ENCODE results near the gene STAB2.

STAB2 gene

GRCh38 chr12:103586132-103586531 lies 941 bp upstream of the STAB2 start:
- no peak for TF ChIP-seq CTCF (IDR thresholded peaks at IDR 0.05; ENCODE audit: extremely low read depth, missing control alignments)
- no peak for DNase-seq (ENCODE audit: low spot score)

- no peak for DNase-seq (ENCODE audit: low spot score)
- no peak for TF ChIP-seq CTCF (IDR thresholded peaks at IDR 0.05; ENCODE audit: extremely low read depth, missing control alignments)
Observed at GRCh38 chr12:103588680-103589079, 1.6 kb downstream of the STAB2 start.

GRCh38 chr12:103589517-103589916 lies 2.4 kb downstream of the STAB2 start:
- DNase-seq (ENCODE audit: low spot score), result no peak
- no peak for TF ChIP-seq CTCF (IDR thresholded peaks at IDR 0.05; ENCODE audit: extremely low read depth, missing control alignments)

GRCh38 chr12:103590271-103590670 lies 3.2 kb downstream of the STAB2 start:
- no peak for TF ChIP-seq CTCF (IDR thresholded peaks at IDR 0.05; ENCODE audit: extremely low read depth, missing control alignments)
- no peak for DNase-seq (ENCODE audit: low spot score)

GRCh38 chr12:103596981-103597380 lies 9.9 kb downstream of the STAB2 start:
- no peak for DNase-seq (ENCODE audit: low spot score)
- TF ChIP-seq CTCF (IDR thresholded peaks at IDR 0.05; ENCODE audit: extremely low read depth, missing control alignments), result no peak

GRCh38 chr12:103599274-103599673 lies 12.2 kb downstream of the STAB2 start:
- no peak for TF ChIP-seq CTCF (IDR thresholded peaks at IDR 0.05; ENCODE audit: extremely low read depth, missing control alignments)
- DNase-seq (ENCODE audit: low spot score), result no peak

- DNase-seq (ENCODE audit: low spot score), result no peak
- TF ChIP-seq CTCF (IDR thresholded peaks at IDR 0.05; ENCODE audit: extremely low read depth, missing control alignments), result no peak
Observed at GRCh38 chr12:103600967-103601728, 14.1 kb downstream of the STAB2 start.
